HCT116 (cell line): ENCODE results near the gene RPL26. TPM values are rescaled to one million over a fixed set of nuclear protein-coding genes. Genes with fewer than 3 reads are reported as not detected.

Source experiments
- ATAC-seq: fragments of 200-7000 bp; cut with Tn5 transposase; 2 replicates; pipeline ENCODE4 v1.9.1; 2020; ENCODE audit warnings: mild to moderate bottlenecking, moderate library complexity
- BruUV-seq: library from RNA; stranded (reverse); fragments of 400-500 nt; replicated peaks from 2 replicates; lab custom pipeline; 2021; lab: Mats Ljungman, UMichigan
- CTCF ChIA-PET: fragments of 300-600 bp; sonication (Branson Sonifier 250); formaldehyde crosslinking; loops from one replicate; lab custom pipeline; 2021; ENCODE audit warnings: antibody characterized with exemption; lab: Charles Lee
- POLR2A ChIA-PET: fragments of 300-600, 350-600 bp; sonication (Branson Sonifier 250); formaldehyde crosslinking; loops from one replicate; lab custom pipeline; 2021; ENCODE audit warnings: antibody characterized with exemption; lab: Charles Lee
- RAD21 ChIA-PET, 2 experiments: fragments of 300-600 bp; sonication (Branson Sonifier 250); formaldehyde crosslinking; loops; one replicate each; lab custom pipeline; 2023; ENCODE audit warnings: low total read pairs in 2 of 2; ENCODE audit not compliant: uncharacterized antibody in 2 of 2, unreplicated experiment in 2 of 2, low non-redundant PET in 1 of 2; lab: Charles Lee
- DNase-seq: peaks from one replicate; pipeline ENCODE4 v3.0.0-alpha.2; 2010; ENCODE audit warnings: low read depth, low spot score
- H2AFZ ChIP-seq: fragments of 200-600 bp; shearing (Covaris generic), sonication (generic); 2 replicates; pipeline ENCODE4 v1.6.1; 2017; ENCODE audit warnings: low read depth, mixed run types, mixed read lengths, antibody characterized with exemption, low read length; ENCODE audit not compliant: poor library complexity, severe bottlenecking
- H3K27ac ChIP-seq: 2 replicates; pipeline ENCODE4 v1.5.1; 2012; ENCODE audit warnings: low read depth, low read length
- H3K27me3 ChIP-seq: fragments of 200-600 bp; sonication (generic); 2 replicates; pipeline ENCODE4 v1.6.1; 2016; ENCODE audit warnings: mixed run types, low read length, mixed read lengths; ENCODE audit not compliant: insufficient read depth
- H3K36me3 ChIP-seq, 2 experiments: fragments of 200-500 bp in 1 of 2; fragments of 200-600 bp in 1 of 2; sonication (Bioruptor generic) in 1 of 2; sonication (generic) in 1 of 2; 2 replicates each; pipeline versions ENCODE4 v1.5.1 to v1.6.1; 2014 to 2016; ENCODE audit warnings: low read length in 2 of 2, inconsistent platforms in 1 of 2, mixed read lengths in 1 of 2, mixed run types in 1 of 2; ENCODE audit not compliant: insufficient read depth in 2 of 2, control insufficient read depth in 1 of 2
- H3K4me1 ChIP-seq, 2 experiments: fragments of 200-600 bp in 1 of 2; sonication (generic) in 1 of 2; 2 replicates each; pipeline versions ENCODE4 v1.5.1 to v1.6.1; 2012 to 2017; ENCODE audit warnings: low read length in 2 of 2, inconsistent platforms in 1 of 2, mild to moderate bottlenecking in 1 of 2, mixed read lengths in 1 of 2, mixed run types in 1 of 2, moderate library complexity in 1 of 2; ENCODE audit not compliant: insufficient read depth in 2 of 2, control insufficient read depth in 1 of 2
- H3K4me2 ChIP-seq: fragments of 200-600 bp; sonication (generic); 2 replicates; pipeline ENCODE4 v1.6.1; 2017; ENCODE audit warnings: mixed run types, low read length, mixed read lengths
- H3K4me3 ChIP-seq, 2 experiments: fragments of 200-600 bp in 1 of 2; sonication (generic) in 1 of 2; replicated peaks in 1 of 2; 2 replicates each; pipeline ENCODE4 v1.5.1; 2011 to 2016; ENCODE audit warnings: low read length in 2 of 2, control low read depth in 1 of 2, low read depth in 1 of 2, mild to moderate bottlenecking in 1 of 2, mixed read lengths in 1 of 2, mixed run types in 1 of 2
- H3K79me2 ChIP-seq: fragments of 200-600 bp; sonication (generic); 2 replicates; pipeline ENCODE4 v1.6.1; 2017; ENCODE audit warnings: mild to moderate bottlenecking, mixed run types, low read length, moderate library complexity, mixed read lengths; ENCODE audit not compliant: insufficient read depth
- H3K9ac ChIP-seq: fragments of 200-600 bp; sonication (generic); 2 replicates; pipeline ENCODE4 v1.6.1; 2016; ENCODE audit warnings: low read length, mixed read lengths
- H3K9me2 ChIP-seq: fragments of 200-600 bp; sonication (generic), shearing (Covaris generic); 2 replicates; pipeline ENCODE4 v1.6.1; 2017; ENCODE audit warnings: mixed run types, mild to moderate bottlenecking, moderate library complexity; ENCODE audit not compliant: insufficient read depth
- H3K9me3 ChIP-seq, 2 experiments: fragments of 200-500 bp in 1 of 2; fragments of 200-600 bp in 1 of 2; sonication (Bioruptor generic) in 1 of 2; sonication (generic) in 1 of 2; 2 replicates each; pipeline ENCODE4 v1.6.1; 2014 to 2017; ENCODE audit warnings: low read length in 2 of 2, mixed read lengths in 2 of 2, inconsistent platforms in 1 of 2, low read depth in 1 of 2, mild to moderate bottlenecking in 1 of 2, mixed run types in 1 of 2, moderate library complexity in 1 of 2; ENCODE audit not compliant: control insufficient read depth in 1 of 2, insufficient read depth in 1 of 2
- H4K20me1 ChIP-seq: fragments of 200-600 bp; sonication (generic), shearing (Covaris generic); 2 replicates; pipeline ENCODE4 v1.6.1; 2017; ENCODE audit warnings: mixed run types, mild to moderate bottlenecking, moderate library complexity; ENCODE audit not compliant: insufficient read depth
- CEBPB ChIP-seq: IDR thresholded peaks from 2 replicates; pipeline ENCODE4 v1.6.1; 2012; ENCODE audit warnings: low read depth
- EGR1 ChIP-seq: IDR thresholded peaks from 2 replicates; pipeline ENCODE4 v1.6.1; 2012; ENCODE audit warnings: low read depth
- FOSL1 ChIP-seq: IDR thresholded peaks from 2 replicates; pipeline ENCODE4 v1.6.1; 2012; ENCODE audit warnings: low read depth
- YY1 ChIP-seq: IDR thresholded peaks from 2 replicates; pipeline ENCODE4 v1.6.1; 2011; ENCODE audit warnings: low read length, low read depth, moderate library complexity, mild to moderate bottlenecking; ENCODE audit not compliant: insufficient replicate concordance; ENCODE audit errors: extremely low read depth
- ZFX ChIP-seq: fragments of 450-650 bp; IDR thresholded peaks from 2 replicates; pipeline ENCODE4 v1.6.1; 2017
- intact Hi-C: fragments of 100-400 bp; cut with micrococcal nuclease; formaldehyde crosslinking; loops from 2 replicates; pipeline ENCODE4 v1.10.0; 2022
- total RNA-seq: library from RNA; stranded (reverse); gene quantifications from one replicate; pipeline ENCODE4 v1.2.1, GENCODE V29; 2021; ENCODE audit not compliant: unreplicated experiment
- TF ChIP-seq, protein P1 (sequence below): IDR thresholded peaks from 2 replicates; pipeline ENCODE4 v1.6.1; 2012; ENCODE audit warnings: low read depth

The RPL26 gene
- total RNA-seq, 1 experiment from 2014 or later = 2,603 TPM

DNA sequence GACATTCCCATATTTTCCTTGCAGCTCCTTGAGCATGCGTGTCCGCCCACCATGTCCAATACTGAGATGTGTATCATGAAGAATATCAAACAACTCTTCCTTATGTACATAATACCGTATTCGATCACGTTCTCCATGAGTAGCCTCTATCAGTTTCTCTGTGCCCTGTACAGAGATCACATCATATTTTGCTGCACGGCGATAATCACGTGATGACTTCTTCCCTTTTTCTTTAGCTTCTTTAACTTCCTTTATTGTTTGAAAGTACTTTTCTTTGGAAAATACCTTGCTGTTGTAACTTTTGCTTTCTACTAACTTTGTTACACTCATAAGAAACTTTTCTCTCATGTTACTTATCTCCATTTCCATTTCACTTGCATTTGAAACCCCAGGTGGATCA is 13.0 kb downstream of the RPL26 start:
- CTCF ChIA-PET = no interaction called here
- BruUV-seq = no TSS peak
- peaks cover 0 to 3% of the 10 kb centered on the region in 2 experiments; a peak in 1 of 4 replicates for H3K4me1 ChIP-seq
- no peaks in the 10 kb centered on the region for H3K79me2 ChIP-seq
- no peaks in the 10 kb centered on the region for H3K9me3 ChIP-seq
- H3K36me3 ChIP-seq = 0 out of 4 replicates have a peak, but pooled peaks cover 0 to 2% of the 10 kb centered on the region in 2 experiments
- no peak overlapping the region for H3K9ac ChIP-seq
- RAD21 ChIA-PET = no interaction called here
- no peaks in the 10 kb centered on the region for H3K27me3 ChIP-seq
- no peak overlapping the region for H2AFZ ChIP-seq
- no peak overlapping the region for H3K4me2 ChIP-seq
- TF ChIP-seq ZFX (no peak), EGR1 (no peak), YY1 (no peak)
- TF ChIP-seq, protein P1, sequence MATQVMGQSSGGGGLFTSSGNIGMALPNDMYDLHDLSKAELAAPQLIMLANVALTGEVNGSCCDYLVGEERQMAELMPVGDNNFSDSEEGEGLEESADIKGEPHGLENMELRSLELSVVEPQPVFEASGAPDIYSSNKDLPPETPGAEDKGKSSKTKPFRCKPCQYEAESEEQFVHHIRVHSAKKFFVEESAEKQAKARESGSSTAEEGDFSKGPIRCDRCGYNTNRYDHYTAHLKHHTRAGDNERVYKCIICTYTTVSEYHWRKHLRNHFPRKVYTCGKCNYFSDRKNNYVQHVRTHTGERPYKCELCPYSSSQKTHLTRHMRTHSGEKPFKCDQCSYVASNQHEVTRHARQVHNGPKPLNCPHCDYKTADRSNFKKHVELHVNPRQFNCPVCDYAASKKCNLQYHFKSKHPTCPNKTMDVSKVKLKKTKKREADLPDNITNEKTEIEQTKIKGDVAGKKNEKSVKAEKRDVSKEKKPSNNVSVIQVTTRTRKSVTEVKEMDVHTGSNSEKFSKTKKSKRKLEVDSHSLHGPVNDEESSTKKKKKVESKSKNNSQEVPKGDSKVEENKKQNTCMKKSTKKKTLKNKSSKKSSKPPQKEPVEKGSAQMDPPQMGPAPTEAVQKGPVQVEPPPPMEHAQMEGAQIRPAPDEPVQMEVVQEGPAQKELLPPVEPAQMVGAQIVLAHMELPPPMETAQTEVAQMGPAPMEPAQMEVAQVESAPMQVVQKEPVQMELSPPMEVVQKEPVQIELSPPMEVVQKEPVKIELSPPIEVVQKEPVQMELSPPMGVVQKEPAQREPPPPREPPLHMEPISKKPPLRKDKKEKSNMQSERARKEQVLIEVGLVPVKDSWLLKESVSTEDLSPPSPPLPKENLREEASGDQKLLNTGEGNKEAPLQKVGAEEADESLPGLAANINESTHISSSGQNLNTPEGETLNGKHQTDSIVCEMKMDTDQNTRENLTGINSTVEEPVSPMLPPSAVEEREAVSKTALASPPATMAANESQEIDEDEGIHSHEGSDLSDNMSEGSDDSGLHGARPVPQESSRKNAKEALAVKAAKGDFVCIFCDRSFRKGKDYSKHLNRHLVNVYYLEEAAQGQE = no peak
- POLR2A ChIA-PET = no interaction called here
- no peaks in the 10 kb centered on the region for H4K20me1 ChIP-seq
- DNase-seq (no peak), ATAC-seq (no peak)
- H3K4me3 ChIP-seq = no peak overlapping the region
- no peak overlapping the region for H3K27ac ChIP-seq
- no peaks in the 10 kb centered on the region for H3K9me2 ChIP-seq
- intact Hi-C loops = loop anchor here (10.0 kb wide), 1 partner anchor 145 kb away; no protein-coding TSS in a partner anchor

- DNase-seq = no peak
- POLR2A ChIA-PET = no interaction called here
- H3K9ac ChIP-seq = no peak overlapping the region
- no peak overlapping the region for H3K4me3 ChIP-seq
- no peak for TF ChIP-seq CEBPB
- TF ChIP-seq FOSL1 = no peak
- TF ChIP-seq YY1 = no peak
- TF ChIP-seq, all 23 proteins: peak for 0
- RAD21 ChIA-PET = no interaction called here
- Histone ChIP-seq H3K79me2 (no peaks in the 10 kb centered on the region), H4K20me1 (no peaks in the 10 kb centered on the region), H3K27me3 (no peaks in the 10 kb centered on the region), H3K36me3 (0 out of 4 replicates have a peak, but pooled peaks cover 0 to 2% of the 10 kb centered on the region in 2 experiments), H3K9me3 (no peaks in the 10 kb centered on the region), H3K4me1 (peaks cover 0 to 3% of the 10 kb centered on the region in 2 experiments; a peak in 1 of 4 replicates), H3K4me2 (no peak overlapping the region), H2AFZ (no peak overlapping the region), H3K27ac (no peak overlapping the region), H3K9me2 (no peaks in the 10 kb centered on the region)
- ATAC-seq = no peak
- intact Hi-C loops = no loop called here
- CTCF ChIA-PET = no interaction called here
- no TSS peak for BruUV-seq
These were observed 14.8 kb downstream of the RPL26 start for GRCh38 chr17:8368193-8368592.
